ENCODE measurements around the gene COPE.
A peak's percentile ranks its signal among the peaks of the same experiment; 100 is the strongest.

COPE gene

DNA sequence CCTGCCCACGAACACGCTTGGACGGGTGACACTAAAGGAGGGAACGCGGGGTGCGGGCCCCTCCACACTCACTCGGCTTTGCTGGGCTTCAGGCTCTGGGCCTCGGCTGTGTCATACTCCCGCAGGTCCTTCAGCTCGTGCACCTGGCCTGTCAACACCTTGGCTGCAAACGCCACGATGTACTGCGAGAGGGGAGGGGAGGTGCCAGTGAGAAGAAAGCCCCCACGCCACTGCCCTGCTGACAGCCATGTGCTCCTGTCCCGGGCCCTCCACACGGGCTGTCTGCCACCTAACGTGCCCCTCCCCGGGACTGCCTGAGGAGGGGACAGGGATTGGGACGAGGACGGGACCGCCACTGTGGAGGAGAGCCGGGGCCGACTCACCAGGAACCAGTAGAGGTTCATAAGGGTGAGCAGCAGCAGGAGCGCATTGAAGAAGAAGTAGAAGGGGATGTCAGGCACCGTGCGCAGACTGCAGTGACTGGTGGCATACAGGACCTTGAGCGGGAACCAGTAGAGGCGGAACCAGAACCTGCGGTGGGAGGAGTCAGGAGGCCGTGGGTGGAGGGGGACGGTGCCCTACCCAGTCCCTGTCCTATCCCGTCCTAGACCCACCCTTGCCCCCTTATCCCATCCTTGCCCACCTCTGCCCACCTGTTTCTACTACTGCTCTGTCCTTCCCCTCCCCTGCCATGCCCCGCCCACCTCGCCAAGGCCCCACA is 40.2 kb downstream of the COPE start:
- no peaks in the 10 kb centered on the region for H3K36me3 Mint-ChIP-seq (ENCODE audit: low read depth)
- no peaks in the 10 kb centered on the region for H3K4me1 Mint-ChIP-seq (ENCODE audit: low read depth)
- H3K27ac Mint-ChIP-seq: no peak overlapping the region
- no peak overlapping the region for H3K4me3 Mint-ChIP-seq
- H3K9me3 Mint-ChIP-seq: no peaks in the 10 kb centered on the region
- H3K27me3 Mint-ChIP-seq (ENCODE audit: low read depth): no peaks in the 10 kb centered on the region

DNA sequence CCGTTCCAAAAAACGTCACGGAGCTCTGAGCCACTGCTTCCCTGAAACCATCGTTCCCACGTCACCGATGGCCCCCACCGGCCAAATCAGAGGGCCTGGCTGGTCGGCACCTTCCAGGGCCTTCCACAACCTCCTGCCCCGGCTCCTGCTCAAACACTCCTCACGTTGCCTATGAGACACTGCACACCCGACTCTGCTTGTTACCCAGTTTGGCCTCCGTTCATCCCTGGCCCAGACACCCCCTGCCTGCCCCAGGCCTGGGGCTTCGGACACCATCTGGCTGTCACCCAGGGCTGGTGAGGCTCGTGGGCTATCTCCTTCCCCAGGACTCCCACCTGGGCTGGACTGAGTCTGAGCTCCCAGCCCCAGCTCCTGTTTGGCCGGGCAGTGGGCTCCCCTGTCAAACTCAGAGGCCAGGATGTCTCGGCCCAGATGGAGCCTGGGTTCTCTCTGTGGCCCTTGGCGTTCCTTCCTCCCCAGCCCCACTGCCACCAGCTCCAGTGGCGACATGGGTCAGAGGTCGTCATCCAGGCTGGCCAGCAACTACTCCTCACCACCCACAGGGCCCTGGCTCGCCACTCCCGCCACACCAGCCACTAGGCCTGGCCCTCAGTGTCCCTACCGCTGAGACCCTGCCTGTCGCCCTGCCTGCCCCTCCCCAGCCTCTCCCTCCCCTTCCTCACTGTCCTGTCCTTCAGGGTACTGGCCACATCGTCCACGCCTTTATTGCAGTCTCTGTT is 41.0 kb downstream of the COPE start:
- Mint-ChIP-seq H3K4me3 (no peak overlapping the region), H3K9me3 (no peaks in the 10 kb centered on the region), H3K27ac (no peak overlapping the region)

DNA sequence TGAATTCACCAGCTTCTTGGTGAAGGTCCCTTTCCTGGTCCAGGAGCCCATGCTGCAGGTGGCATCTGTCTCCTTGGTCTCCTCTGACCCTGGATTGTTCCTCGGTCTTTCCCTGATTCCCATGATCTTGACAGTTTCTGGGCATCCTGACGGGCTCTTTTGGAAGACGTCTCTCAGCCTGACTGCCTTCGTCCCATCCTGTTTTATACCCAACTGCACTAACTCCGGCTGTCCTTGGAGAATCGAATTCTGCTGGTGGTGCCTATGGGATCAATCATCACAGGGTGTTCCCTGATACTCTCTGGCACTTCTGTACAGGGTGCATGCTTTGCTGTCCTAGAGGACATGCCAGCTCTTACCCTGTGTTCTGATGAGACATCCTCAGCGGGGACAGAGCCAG is 42.3 kb downstream of the COPE start:
- peaks cover under 1% of the 10 kb centered on the region for H3K4me1 Mint-ChIP-seq (ENCODE audit: low read depth)
- H3K36me3 Mint-ChIP-seq (ENCODE audit: low read depth): no peaks in the 10 kb centered on the region
- no peak overlapping the region for H3K27ac Mint-ChIP-seq
- H3K27me3 Mint-ChIP-seq (ENCODE audit: low read depth): no peaks in the 10 kb centered on the region
- no peaks in the 10 kb centered on the region for H3K9me3 Mint-ChIP-seq
- no peak overlapping the region for H3K4me3 Mint-ChIP-seq

More for the DNA sequence above, 41.0 kb downstream of the COPE start:
- no peaks in the 10 kb centered on the region for H3K36me3 Mint-ChIP-seq (ENCODE audit: low read depth)
- H3K4me1 Mint-ChIP-seq (ENCODE audit: low read depth): no peaks in the 10 kb centered on the region
- H3K27me3 Mint-ChIP-seq (ENCODE audit: low read depth): no peaks in the 10 kb centered on the region

DNA sequence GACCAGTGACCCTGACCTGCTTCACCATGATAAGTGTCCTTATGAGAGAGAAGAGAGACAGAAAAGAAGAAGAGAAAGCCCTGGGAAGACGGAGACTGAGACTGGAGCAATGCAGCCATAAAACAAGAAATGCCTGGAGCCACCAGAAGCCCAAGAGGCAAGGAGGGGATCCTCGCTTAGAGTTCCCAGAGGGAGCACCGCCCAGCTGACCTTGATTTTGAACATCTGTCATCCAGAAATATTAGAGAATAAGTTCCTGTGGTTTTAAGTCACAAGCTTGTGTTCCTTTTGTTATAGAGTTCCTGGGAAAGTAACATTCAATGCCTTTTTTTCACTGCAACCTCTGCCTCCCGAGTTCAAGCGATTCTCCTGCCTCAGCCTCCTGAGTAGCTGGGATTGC is 43.5 kb downstream of the COPE start:
- Mint-ChIP-seq H3K36me3 (ENCODE audit: low read depth) (peaks cover 2% of the 10 kb centered on the region), H3K9me3 (no peaks in the 10 kb centered on the region), H3K4me3 (no peak overlapping the region), H3K4me1 (ENCODE audit: low read depth) (peaks cover 6% of the 10 kb centered on the region), H3K27me3 (ENCODE audit: low read depth) (peaks cover 10% of the 10 kb centered on the region), H3K27ac (no peak overlapping the region)

DNA sequence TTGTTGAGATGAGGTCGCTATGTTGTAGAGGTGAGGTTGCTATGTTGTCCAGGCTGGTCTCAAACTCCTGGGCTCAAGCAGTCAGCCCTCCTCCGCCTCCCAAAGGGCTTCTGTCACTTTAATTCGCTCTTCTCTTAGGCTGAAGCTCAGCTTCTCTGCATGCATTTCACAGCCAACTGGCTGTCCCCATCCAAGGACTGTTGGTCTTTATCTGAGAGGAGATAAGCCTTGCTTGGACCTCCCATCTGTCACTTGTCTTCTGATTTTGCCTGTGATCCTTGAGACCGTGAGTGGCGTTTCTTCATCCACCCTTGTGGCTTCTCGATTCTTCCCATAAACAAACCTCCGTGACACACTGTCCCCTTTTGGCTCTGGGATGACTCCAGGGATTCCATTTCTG is 47.6 kb downstream of the COPE start:
- Mint-ChIP-seq H3K9me3 (no peaks in the 10 kb centered on the region), H3K27ac (no peak overlapping the region), H3K4me3 (no peak overlapping the region), H3K36me3 (ENCODE audit: low read depth) (peaks cover 9% of the 10 kb centered on the region), H3K4me1 (ENCODE audit: low read depth) (peaks cover 6% of the 10 kb centered on the region), H3K27me3 (ENCODE audit: low read depth) (peaks cover 10% of the 10 kb centered on the region)

DNA sequence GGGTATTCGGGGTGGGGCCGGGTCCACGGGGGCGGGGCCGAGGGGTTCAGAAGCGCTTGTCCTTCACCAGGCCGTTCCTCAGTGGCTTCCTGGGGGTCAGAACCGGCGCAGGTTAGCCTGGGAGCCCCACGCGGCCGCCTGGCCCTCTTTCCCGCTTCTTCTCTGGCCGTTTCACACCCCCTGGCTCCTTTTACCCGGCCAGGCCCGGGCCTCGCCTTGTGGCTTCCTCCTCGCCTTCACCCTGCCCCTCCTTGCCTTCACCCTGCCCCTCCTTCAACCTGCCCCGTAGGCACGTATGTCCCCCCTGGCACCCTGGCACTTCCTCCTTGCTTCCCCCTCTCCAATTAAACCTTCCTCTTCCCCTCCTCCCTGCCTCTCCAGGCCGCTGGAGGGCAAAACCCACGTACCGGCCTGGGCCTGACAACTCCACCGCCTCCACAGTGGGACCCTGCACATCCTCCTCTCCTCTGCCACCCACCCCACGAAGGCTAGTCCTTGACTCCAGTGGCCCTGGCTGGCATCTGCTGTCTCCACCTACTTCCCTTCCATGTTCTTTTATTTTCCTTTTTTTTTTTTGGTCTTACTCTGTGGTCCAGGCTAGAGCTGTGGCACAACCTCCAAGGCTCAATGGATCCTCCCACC is 48.5 kb downstream of the COPE start:
- Mint-ChIP-seq H3K4me3 (no peak overlapping the region), H3K9me3 (no peaks in the 10 kb centered on the region), H3K36me3 (ENCODE audit: low read depth) (peaks cover 9% of the 10 kb centered on the region), H3K27ac (peak overlapping the region; percentile 63), H3K4me1 (ENCODE audit: low read depth) (peaks cover 6% of the 10 kb centered on the region), H3K27me3 (ENCODE audit: low read depth) (peaks cover 10% of the 10 kb centered on the region)

DNA sequence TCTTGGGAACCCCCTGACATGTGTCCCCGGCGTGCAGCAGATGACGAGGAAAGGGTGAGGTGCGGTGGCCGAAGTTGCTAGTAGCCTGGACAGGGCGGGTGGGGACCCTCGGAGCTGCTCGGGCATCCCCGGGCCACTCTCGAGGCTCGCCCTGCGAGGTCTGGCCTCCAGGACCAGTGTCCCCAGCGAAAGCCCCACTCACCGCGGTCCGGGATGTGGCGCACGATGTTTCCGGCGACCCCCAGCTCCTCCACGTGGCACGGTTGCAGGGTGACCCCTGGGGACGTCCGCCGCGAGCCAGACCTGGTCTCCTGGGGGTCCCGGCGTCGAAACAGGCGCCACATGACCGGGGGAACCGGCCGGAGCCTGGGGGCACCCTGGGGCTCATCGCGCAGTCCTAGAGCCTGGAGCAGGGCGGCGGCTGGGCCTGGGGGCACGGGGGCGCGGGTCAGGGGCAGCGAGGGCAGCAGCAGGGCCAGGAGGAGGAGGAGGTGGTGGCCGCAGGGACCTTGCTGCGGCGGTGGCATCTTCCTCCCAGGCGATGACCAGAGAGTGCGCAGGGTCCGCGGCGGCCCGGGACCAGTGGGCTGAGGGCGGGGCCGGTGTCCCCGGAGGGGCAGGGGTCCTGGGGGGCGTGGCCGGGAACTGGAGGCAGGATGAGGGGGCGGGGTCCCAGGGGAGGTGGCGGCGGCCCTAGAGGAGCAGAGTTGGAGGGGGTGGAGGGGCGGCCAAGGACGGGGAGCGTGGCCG is 49.2 kb downstream of the COPE start:
- no peak overlapping the region for H3K4me3 Mint-ChIP-seq
- peaks cover 10% of the 10 kb centered on the region for H3K27me3 Mint-ChIP-seq (ENCODE audit: low read depth)
- H3K27ac Mint-ChIP-seq: no peak overlapping the region
- peaks cover 6% of the 10 kb centered on the region for H3K4me1 Mint-ChIP-seq (ENCODE audit: low read depth)
- no peaks in the 10 kb centered on the region for H3K9me3 Mint-ChIP-seq
- peaks cover 11% of the 10 kb centered on the region for H3K36me3 Mint-ChIP-seq (ENCODE audit: low read depth)

DNA sequence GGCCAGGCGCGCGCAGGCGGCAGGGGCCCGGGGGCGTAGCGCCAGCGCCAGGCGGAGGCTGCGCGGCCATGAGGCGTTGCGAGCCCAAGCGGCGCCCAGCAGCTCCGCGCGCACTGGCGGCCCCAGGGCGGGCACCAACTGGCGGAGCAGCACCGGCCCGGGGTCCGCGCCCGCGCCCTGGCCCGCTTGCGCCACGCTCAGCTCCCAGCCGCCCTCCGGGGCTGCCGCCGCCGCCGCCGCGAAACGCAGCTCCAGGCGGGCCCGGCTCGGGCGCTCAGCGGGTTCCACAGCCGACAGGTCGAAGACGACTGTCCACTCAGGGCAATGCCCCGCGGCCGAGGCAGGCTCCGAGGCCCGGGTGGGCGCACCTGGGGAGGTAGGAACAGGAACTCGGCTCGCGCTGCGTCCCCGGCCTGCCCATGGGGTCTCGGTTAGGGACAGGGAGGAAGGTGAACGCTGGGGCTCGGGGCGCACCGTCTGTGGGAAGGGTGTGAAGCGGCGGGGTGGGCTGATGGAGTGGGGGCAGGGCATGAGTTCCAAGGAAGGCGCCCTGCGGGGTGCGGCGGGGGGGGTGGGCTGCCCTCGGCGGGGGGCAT is 50.1 kb downstream of the COPE start:
- Mint-ChIP-seq H3K36me3 (ENCODE audit: low read depth) (peaks cover 11% of the 10 kb centered on the region), H3K4me3 (no peak overlapping the region), H3K4me1 (ENCODE audit: low read depth) (peaks cover 6% of the 10 kb centered on the region), H3K27me3 (ENCODE audit: low read depth) (peaks cover 10% of the 10 kb centered on the region), H3K27ac (no peak overlapping the region), H3K9me3 (no peaks in the 10 kb centered on the region)

DNA sequence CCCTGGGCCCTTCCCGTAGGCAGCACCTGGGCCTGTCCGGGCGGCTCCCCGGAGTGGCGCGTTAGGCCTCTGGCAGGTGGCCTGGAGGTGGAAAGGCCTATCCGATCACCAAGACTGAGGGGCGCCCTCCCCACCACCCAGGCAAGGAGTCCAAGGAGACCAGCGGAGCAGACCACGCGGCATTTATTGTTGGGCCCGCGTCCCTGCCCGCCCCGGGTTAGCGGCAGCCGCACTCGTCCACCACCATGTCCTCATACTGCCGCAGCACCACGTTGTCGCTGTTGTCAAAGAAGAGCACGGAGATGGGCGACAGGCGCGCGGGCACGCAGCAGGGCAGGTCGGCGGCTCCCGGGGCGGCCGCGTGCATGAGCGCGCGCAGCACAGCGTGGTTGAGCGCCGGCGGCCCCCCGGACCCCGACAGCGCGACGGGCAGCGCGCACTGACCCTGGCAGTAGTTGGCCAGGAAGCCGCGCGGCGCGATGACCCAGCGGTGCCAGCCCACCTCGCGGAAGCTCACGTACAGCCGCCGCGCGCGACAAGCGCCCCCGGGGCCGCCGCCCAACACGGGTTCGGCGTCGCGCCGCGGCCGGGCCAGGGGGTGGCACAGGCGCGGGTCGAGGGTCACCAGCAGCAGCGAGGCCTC is 50.7 kb downstream of the COPE start:
- Mint-ChIP-seq H3K4me3 (no peak overlapping the region), H3K27ac (no peak overlapping the region), H3K9me3 (no peaks in the 10 kb centered on the region)

DNA sequence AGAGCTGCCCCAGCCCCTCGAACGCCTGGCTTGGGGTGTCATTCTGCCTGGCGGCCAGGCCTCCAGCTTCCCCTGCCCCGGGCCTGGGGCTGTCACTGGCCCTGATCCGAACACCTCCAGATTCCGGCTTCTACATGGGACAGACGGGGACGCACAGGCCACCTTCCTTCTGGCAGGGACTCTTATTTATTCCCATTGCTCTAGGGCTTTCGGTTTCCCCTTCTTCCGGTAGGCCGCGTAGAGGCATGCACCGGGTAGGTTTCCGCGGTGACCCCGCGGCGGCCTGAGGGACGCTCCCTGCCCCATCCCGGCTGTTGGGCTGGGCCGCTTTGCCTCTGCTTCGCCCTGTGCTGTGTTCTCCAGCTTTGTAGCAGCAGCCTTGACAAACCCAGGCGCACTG is 51.4 kb downstream of the COPE start:
- Mint-ChIP-seq H3K27ac (no peak overlapping the region), H3K27me3 (ENCODE audit: low read depth) (peaks cover 10% of the 10 kb centered on the region), H3K4me1 (ENCODE audit: low read depth) (peaks cover 6% of the 10 kb centered on the region), H3K36me3 (ENCODE audit: low read depth) (peaks cover 11% of the 10 kb centered on the region), H3K9me3 (no peaks in the 10 kb centered on the region), H3K4me3 (no peak overlapping the region)

More for the DNA sequence above, 50.7 kb downstream of the COPE start:
- Mint-ChIP-seq H3K36me3 (ENCODE audit: low read depth) (peaks cover 11% of the 10 kb centered on the region), H3K4me1 (ENCODE audit: low read depth) (peaks cover 6% of the 10 kb centered on the region), H3K27me3 (ENCODE audit: low read depth) (peaks cover 10% of the 10 kb centered on the region)

DNA sequence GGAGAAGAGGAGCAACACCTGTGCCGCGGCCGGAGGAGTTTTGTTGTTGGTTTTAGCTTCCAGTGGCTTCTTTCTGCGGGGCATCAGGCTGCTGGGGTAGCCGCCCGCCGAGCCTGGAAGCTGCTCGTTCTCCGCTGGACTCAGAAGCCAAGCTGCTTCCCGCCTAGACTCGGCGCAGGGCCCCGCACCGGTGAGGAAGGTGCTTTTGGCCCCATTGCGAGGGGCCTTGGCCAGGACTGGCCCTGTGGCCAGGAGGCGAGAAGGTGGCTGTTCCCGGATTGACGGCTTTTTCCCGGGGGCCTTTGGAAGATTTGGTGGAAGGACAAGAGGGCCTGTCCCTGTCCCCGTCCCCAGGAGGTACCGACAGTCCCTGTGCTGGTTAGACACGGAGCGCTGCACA is 52.0 kb downstream of the COPE start:
- Mint-ChIP-seq H3K27me3 (ENCODE audit: low read depth) (peaks cover 10% of the 10 kb centered on the region), H3K4me1 (ENCODE audit: low read depth) (peaks cover 6% of the 10 kb centered on the region), H3K27ac (no peak overlapping the region), H3K9me3 (no peaks in the 10 kb centered on the region), H3K36me3 (ENCODE audit: low read depth) (peaks cover 16% of the 10 kb centered on the region), H3K4me3 (no peak overlapping the region)

DNA sequence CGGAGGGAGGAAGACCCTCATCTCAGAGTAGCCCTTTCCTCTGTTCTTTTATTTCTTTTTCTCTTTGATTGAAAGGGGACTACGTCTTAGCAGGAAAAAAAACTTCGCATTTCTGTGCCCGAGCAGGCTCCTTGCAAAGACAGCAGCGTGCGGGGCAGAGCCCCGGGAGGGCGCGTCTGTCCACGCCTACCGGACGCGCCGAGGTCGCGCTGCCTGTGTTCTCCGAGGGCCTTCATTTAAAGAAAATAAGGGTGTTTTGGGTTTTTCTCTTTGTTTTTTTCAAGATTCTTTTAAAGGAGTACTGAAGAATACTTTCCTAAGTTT is 52.4 kb downstream of the COPE start:
- Mint-ChIP-seq H3K27me3 (ENCODE audit: low read depth) (peaks cover 9% of the 10 kb centered on the region), H3K9me3 (no peaks in the 10 kb centered on the region), H3K36me3 (ENCODE audit: low read depth) (peaks cover 20% of the 10 kb centered on the region), H3K4me3 (no peak overlapping the region), H3K4me1 (ENCODE audit: low read depth) (peaks cover 5% of the 10 kb centered on the region), H3K27ac (no peak overlapping the region)

DNA sequence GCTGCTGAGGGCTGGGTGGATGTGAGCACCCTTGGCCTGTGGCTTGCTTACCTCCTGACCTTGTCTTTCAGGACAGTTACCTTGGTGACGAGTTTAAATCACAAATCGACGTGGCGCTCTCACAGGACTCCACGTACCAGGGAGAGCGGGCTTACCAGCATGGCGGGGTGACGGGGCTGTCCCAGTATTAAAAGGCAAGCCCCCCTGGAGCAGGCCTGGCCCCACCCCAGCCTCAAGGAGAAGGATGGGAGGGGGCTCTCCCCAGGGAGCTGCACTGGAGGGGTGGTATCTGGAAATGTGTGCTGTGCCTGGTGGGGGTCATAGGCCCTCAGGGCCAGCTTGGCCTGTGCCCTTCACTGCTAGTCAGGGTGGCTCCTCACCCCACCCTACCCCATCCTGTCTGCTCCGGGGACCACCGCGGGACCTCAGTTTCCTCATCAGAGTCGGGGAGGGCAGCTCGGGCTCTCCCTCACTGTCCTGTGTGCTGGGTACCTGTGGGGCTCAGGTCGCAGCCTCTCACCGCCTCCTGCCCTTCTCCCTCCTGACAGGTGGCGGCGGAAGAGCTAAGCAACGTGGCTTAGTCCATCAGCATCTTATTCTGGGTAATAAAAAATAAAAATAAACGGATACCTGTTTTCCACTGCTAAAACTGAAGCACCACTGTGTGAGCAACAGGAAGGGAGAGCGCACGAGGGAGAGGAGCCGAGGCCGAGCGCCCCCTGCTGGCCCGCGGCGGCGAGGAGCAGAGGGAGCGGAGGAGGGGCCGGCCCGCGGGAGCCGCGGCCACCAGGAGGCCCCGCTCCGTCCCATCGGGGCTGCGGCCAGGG is 53.0 kb downstream of the COPE start:
- Mint-ChIP-seq H3K27me3 (ENCODE audit: low read depth) (peaks cover 5% of the 10 kb centered on the region), H3K27ac (no peak overlapping the region), H3K4me1 (ENCODE audit: low read depth) (peaks cover 2% of the 10 kb centered on the region), H3K4me3 (no peak overlapping the region), H3K36me3 (ENCODE audit: low read depth) (peaks cover 20% of the 10 kb centered on the region), H3K9me3 (no peaks in the 10 kb centered on the region)
